Muscle layer of duodenum (tissue), 2 donors: ENCODE measurements around the gene SMARCD3.

ENCODE experiments used
- H3K27ac ChIP-seq: one replicate; pipeline ENCODE4 v1.7.0; 2013; ENCODE audit warnings: mild to moderate bottlenecking, low read length
- H3K27me3 ChIP-seq: one replicate; pipeline ENCODE4 v1.7.0; 2013; ENCODE audit warnings: low read depth, mild to moderate bottlenecking, control low read depth, low read length
- H3K36me3 ChIP-seq, 2 donors: one replicate each; pipeline ENCODE4 v1.7.0; 2013; ENCODE audit warnings: low read length in 2 of 2, control low read depth in 1 of 2, mild to moderate bottlenecking in 1 of 2; ENCODE audit not compliant: insufficient read depth in 2 of 2, control insufficient read depth in 1 of 2
- H3K4me1 ChIP-seq, 2 donors: one replicate each; pipeline ENCODE4 v1.7.0; 2013; ENCODE audit warnings: low read length in 2 of 2, mild to moderate bottlenecking in 2 of 2, control low read depth in 1 of 2, moderate library complexity in 1 of 2; ENCODE audit not compliant: insufficient read depth in 2 of 2, control insufficient read depth in 1 of 2
- H3K4me3 ChIP-seq, 2 donors: one replicate each; pipeline ENCODE4 v1.7.0; 2013; ENCODE audit warnings: low read length in 2 of 2, low read depth in 1 of 2, mild to moderate bottlenecking in 1 of 2
- H3K9me3 ChIP-seq, 2 donors: one replicate each; pipeline ENCODE4 v1.7.0; 2013; ENCODE audit warnings: low read length in 2 of 2, control low read depth in 1 of 2, mild to moderate bottlenecking in 1 of 2; ENCODE audit not compliant: control insufficient read depth in 1 of 2
- donor health status: healthy.

The SMARCD3 gene

GRCh38 chr7:151215396-151215795 is 33.1 kb downstream of the SMARCD3 start:
- H3K9me3 ChIP-seq: no peaks in the 10 kb centered on the region
- H3K4me3 ChIP-seq: no peak overlapping the region
- no peaks in the 10 kb centered on the region for H3K4me1 ChIP-seq
- H3K27ac ChIP-seq: no peak overlapping the region
- peaks cover 47 to 79% of the 10 kb centered on the region in 2 donors for H3K36me3 ChIP-seq
- H3K27me3 ChIP-seq: no peaks in the 10 kb centered on the region

DNA sequence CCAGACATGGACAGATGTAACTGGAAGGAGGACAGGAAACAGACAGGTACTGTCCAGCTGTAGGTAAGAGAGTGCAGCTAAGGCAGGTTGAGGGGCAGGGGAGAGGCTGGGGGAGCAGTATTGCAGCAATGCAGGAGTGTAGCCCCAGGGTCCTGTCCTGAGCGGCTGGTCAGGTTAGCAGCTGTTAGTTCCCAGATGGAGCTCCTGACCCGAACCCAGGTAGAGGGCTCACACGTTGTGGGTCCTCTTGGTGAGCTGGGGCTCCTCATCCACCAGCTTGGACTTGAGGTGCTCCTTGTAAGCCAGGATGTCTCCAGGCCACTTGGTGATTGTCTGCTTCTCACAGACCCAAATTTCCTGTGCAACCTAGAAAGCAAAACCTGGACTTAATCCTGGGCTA is 34.7 kb downstream of the SMARCD3 start:
- H3K9me3 ChIP-seq: no peaks in the 10 kb centered on the region
- no peak overlapping the region for H3K27ac ChIP-seq
- H3K4me1 ChIP-seq: no peaks in the 10 kb centered on the region
- no peak overlapping the region for H3K4me3 ChIP-seq
- H3K27me3 ChIP-seq: no peaks in the 10 kb centered on the region
- peaks cover 37 to 65% of the 10 kb centered on the region in 2 donors for H3K36me3 ChIP-seq

DNA sequence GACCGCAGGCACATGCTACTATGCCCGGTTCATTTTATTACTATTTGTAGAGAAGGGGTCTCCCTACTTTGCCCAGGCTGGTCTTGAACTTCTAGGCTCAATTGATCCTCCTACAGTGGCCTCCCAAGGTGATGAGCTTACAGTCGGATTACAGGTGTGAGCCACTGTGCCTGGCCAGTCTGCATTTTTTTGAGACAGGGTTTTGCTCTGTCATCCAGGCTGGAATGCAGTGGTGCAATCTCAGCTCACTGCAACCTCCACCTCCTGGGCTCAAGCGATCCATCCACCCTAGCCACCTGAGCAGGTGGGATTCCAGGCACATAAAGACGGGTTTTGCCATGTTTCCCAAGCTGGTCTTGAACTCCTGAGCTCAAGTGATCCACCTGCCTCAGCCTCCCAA is 35.9 kb downstream of the SMARCD3 start:
- Histone ChIP-seq H3K36me3 (peaks cover 25 to 53% of the 10 kb centered on the region in 2 donors), H3K4me1 (no peaks in the 10 kb centered on the region), H3K9me3 (no peaks in the 10 kb centered on the region), H3K27me3 (no peaks in the 10 kb centered on the region), H3K27ac (no peak overlapping the region), H3K4me3 (no peak overlapping the region)

DNA sequence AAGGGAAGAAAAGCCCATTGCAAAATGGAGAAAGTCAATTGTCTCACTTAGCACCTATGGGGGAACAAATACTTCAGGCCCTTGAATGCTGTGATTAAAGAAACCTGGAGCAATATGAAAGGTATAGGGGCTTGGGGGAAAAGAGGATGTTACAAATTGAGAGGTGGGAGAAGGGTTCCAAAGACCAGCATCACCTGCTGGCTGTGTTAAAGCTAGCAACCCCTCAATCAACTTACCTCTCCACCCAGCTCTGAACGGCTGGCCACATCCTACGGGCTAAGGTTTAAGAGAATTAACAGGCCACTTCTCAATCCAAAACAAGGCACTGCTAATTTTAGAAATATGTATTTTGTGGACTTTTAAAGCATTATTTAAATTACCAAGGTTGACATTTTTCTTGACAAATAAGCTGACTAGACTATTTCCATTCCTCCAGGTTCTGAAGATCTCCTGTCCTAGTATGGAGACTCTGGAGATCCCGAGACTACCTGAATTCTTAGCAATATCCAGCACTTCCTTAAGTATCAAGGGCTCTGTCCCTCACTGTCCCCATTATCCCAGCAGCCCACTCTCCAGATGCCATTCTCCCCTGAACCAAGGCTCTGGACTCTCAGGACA is 37.2 kb downstream of the SMARCD3 start:
- H3K4me1 ChIP-seq: no peaks in the 10 kb centered on the region
- no peak overlapping the region for H3K27ac ChIP-seq
- H3K36me3 ChIP-seq: peaks cover 18 to 39% of the 10 kb centered on the region in 2 donors
- H3K27me3 ChIP-seq: no peaks in the 10 kb centered on the region
- H3K4me3 ChIP-seq: no peak overlapping the region
- H3K9me3 ChIP-seq: no peaks in the 10 kb centered on the region

DNA sequence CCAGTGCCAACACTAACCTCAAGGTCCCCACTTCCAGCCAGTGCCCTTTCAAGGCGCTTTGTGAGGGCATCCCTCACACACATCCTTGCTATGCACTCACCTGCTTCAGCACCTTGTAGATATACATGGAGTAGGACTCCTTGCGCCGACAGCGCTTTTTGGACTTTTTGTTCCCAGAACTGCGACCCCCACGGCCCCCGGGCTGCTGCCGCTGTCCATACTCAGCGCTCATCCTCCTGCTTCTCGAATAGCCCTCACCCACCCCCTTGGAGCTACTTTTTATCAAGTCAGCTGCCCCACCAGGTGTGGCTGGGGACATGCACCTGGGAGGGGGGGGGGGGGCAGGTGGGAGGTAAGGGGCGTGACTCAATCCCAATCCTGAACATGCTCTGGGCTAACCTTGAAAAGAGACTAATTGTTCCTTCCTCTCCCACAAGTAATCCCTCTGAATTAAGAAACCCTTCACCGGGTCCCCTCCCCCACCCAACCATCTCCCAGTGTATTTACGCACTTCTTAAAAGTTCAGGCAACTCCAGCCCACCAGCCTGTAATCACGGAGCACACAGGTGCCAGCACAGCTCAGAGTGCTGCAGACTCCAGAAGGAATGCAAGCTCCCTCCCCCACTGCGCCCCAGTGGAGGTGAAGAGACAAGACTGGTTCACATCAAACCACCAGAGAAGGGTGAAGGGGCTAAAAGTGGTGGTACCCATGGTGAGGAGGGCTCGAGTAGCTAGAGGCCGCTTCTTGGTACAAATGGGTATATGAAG is 38.2 kb downstream of the SMARCD3 start, which contains the start of gene H2BK1:
Gene H2BK1 (minus strand): TSS at position 402 of the 768 bp plus-strand sequence. CDS start 170 bp downstream, at position 232.
- H3K4me1 ChIP-seq: no peaks in the 10 kb centered on the region
- no peaks in the 10 kb centered on the region for H3K9me3 ChIP-seq
- H3K27ac ChIP-seq: no peak within 1 kb of the TSS
- peaks cover 10 to 29% of the 10 kb centered on the region in 2 donors for H3K36me3 ChIP-seq
- H3K4me3 ChIP-seq: no peak within 1 kb of the TSS
- peaks cover under 1% of the 10 kb centered on the region for H3K27me3 ChIP-seq

DNA sequence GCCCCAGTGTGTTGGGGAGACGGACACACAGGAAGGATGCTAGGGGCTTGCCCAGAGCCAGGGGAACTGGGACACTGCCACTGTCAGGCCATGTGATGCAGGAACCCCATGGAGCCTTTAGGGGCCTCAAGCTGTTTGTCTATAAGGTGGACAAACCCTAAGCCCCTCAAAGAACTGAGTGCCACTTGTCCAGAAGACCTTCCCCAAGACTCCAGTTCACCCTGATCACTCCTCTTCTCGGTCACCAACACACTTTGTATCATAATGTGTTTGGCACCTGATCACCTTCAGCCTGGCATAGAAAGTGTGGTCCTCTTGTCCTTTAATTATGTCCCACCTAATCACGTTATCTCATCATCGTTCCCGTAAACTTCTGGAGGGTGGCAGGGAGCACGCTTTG is 38.9 kb downstream of the SMARCD3 start:
- Histone ChIP-seq H3K4me3 (no peak overlapping the region), H3K9me3 (no peaks in the 10 kb centered on the region), H3K4me1 (no peaks in the 10 kb centered on the region), H3K36me3 (peaks cover 3 to 22% of the 10 kb centered on the region in 2 donors), H3K27ac (no peak overlapping the region), H3K27me3 (peaks cover 7% of the 10 kb centered on the region)

GRCh38 chr7:151208253-151208862 is 40.1 kb downstream of the SMARCD3 start:
- Histone ChIP-seq H3K4me1 (no peaks in the 10 kb centered on the region), H3K36me3 (peaks cover 0 to 10% of the 10 kb centered on the region in 2 donors), H3K27me3 (peaks cover 7% of the 10 kb centered on the region), H3K4me3 (no peak overlapping the region), H3K27ac (no peak overlapping the region), H3K9me3 (no peaks in the 10 kb centered on the region)

DNA sequence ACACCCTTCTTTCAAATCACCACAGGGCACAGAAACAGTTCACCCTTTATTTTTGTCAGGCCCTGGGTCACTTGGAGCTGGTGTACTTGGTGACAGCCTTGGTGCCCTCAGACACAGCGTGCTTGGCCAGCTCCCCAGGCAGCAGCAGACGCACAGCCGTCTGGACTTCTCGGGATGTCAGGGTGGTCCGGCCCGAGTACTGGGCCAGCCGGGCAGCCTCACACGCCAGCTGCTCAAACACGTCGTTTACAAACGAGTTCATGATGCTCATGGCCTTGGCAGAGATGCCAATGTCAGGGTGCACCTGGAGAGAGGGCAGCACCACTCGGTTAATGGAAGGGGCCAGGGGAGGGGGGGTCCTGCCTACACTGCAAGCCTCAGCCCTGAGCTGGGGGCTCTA is 40.7 kb downstream of the SMARCD3 start:
- no peak overlapping the region for H3K27ac ChIP-seq
- no peaks in the 10 kb centered on the region for H3K9me3 ChIP-seq
- H3K4me3 ChIP-seq: no peak overlapping the region
- no peaks in the 10 kb centered on the region for H3K4me1 ChIP-seq
- peaks cover 0 to 4% of the 10 kb centered on the region in 2 donors for H3K36me3 ChIP-seq
- peaks cover 7% of the 10 kb centered on the region for H3K27me3 ChIP-seq

DNA sequence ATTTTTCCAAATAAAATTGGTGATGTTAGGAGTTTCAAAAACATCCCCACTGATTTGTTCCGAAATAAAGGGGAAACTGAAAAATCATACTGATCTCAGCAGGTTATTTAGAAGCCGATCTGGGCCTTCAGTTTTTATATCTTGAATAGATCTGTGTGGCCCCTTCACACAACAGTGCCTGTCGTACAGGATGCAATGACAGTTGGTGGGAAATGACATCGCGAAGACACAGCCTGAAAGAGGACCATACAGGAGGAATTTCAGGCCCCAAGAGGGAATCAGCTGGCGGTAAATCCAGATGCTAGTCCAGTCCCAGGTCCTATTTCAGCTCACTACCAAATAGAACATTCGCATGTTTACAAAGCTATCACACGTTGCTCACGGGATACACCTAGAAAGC is 41.2 kb downstream of the SMARCD3 start:
- Histone ChIP-seq H3K27ac (no peak overlapping the region), H3K4me1 (no peaks in the 10 kb centered on the region), H3K36me3 (no peaks in the 10 kb centered on the region), H3K4me3 (no peak overlapping the region), H3K9me3 (no peaks in the 10 kb centered on the region), H3K27me3 (peaks cover 7% of the 10 kb centered on the region)

DNA sequence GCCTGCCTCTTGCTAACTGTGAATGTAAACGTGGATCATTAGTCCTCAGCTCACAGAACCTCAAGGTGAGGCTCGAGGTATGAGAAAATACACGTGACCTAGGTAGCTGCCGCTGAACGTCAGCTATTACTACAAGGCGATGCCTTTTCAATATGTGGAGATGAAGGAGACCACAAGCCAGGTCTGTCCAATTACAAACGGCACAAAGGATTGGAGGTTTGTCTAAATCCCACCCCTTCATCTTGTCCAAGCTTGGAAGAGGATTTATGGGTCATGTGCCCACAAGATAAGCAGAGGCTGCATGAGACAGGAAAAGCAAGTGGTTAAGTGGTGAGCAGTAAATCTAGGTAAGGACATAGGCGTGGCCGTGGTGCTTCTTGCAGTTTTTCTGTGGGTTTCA is 41.6 kb downstream of the SMARCD3 start:
- H3K27ac ChIP-seq: no peak overlapping the region
- H3K9me3 ChIP-seq: no peaks in the 10 kb centered on the region
- H3K4me1 ChIP-seq: no peaks in the 10 kb centered on the region
- H3K27me3 ChIP-seq: peaks cover 7% of the 10 kb centered on the region
- no peaks in the 10 kb centered on the region for H3K36me3 ChIP-seq
- no peak overlapping the region for H3K4me3 ChIP-seq

DNA sequence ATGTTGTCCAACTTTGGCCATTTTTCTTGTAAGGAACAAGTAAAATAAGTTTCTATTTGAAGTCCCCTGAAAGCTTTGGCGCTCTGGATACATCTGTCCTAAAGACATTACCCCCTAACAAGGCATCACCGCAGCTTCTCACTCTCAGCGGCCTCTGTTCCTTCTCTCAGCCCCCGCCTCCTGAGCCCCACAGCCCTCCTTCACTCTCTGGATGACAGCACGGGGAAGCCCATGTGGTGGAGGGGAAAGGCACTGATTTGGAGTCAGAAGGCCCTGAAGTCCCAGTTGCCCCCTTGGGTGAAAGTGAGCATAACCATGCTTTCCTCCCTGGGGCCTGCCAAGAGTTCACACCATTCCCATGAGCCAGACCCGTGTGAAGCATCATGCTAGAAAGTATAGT is 42.8 kb downstream of the SMARCD3 start:
- H3K36me3 ChIP-seq: no peaks in the 10 kb centered on the region
- peaks cover 7% of the 10 kb centered on the region for H3K27me3 ChIP-seq
- H3K4me1 ChIP-seq: no peaks in the 10 kb centered on the region
- no peaks in the 10 kb centered on the region for H3K9me3 ChIP-seq
- H3K4me3 ChIP-seq: no peak overlapping the region
- no peak overlapping the region for H3K27ac ChIP-seq
